DMS153 treated with DMSO at 0.1 percent for 48 hours (cell line): ENCODE data around the gene LILRA6.
"Not testable (repeated sequence)": the region's sequence is repeated elsewhere in the genome, so short reads cannot be mapped to it uniquely, and the experiment has no call there.

Source experiments
- DNase-seq: peaks from one replicate; lab custom pipeline; 2025; ENCODE audit not compliant: unreplicated experiment; lab: John Stamatoyannopoulos, UW

The LILRA6 gene

DNA sequence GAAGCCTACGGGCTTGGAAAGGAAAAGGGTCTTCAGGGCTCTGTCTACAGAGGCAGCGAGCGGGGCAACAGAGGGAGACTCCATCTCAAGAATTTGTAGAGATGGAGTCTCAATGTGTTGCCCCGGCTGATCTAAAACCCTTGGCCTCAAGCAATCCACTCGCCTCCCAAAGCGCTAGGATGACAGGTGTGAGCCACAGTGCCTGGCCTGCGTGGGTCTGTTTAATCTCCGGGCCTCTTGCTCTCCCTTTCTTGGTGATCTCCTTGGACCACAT, 33.9 kb downstream of the LILRA6 start:
- DNase-seq, result no peak

DNA sequence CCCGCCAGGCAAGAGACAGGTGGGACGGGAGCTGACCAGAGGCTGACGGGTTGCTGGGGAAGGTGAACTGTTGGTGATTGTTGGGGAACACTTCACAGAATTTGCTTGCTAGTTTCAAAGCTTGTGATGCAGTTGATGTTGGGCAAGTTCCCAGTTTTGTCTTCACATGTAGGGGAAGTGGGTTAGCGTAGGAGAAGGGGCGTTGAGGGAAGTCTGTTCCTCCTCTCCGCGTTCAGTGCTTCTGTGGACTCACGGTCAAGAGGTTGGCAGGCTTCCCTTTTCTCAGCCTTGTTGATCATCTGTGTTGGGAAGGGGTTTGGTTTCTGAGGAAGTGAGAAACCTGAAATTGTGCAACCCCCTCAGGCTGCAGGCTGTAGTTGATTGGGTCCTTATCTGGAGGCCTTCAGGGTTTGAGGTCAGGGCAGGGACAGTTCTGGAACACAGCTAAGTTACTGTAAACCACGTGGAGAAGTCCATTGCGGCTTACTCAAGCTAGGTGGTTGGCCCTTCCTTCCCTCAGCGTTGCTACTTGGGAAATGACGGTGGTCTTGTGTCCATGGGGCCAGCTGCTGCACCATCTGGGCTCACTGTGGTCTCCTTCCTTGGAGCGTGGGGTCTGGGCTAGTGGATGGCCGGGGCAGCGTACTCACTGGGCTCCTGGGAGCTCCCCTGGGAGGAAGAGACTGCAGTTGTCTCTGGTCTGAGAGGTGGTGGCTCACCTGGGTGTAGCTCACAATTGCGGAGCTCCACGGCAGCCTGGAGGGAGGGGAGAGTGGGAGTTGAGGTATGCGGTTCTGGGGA, 34.4 kb downstream of the LILRA6 start:
- DNase-seq, result no peak

DNA sequence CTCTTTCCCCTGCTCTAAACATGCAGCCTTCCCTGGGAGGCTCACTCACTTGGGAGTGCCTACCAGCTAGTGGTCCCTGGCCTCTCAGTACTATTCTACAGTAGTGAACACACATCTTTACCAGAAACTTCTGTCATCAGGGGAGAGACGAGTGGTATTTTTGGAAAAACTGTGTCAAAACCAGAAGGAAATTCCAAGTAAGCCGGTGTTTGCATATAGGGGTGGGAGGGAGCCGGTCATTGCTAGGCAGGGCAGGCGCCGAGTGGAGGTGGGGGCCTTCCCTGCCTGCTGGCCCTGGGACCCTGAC, 35.0 kb downstream of the LILRA6 start:
- no peak for DNase-seq

DNA sequence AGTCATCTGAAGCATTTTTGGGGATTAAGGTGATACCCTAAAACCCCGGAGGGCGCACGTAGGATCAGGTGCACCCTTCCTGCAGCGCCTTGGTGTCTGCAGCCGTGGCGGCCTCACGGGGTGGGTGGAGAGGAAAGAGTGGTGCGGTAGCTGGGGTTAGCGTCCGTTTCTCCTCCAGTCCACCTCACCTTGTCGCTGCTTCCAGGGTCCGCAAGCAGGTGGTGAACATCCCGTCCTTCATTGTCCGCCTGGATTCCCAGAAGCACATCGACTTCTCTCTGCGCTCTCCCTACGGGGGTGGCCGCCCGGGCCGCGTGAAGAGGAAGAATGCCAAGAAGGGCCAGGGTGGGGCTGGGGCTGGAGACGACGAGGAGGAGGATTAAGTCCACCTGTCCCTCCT, 35.4 kb downstream of the LILRA6 start:
- not testable (repeated sequence) for DNase-seq

- no peak for DNase-seq
Observed at GRCh38 chr19:54206831-54207177, 35.8 kb downstream of the LILRA6 start.

- DNase-seq, result no peak
Observed at GRCh38 chr19:54206030-54206830, 36.4 kb downstream of the LILRA6 start.

- DNase-seq, result no peak
Observed at GRCh38 chr19:54204767-54205468, 37.7 kb downstream of the LILRA6 start.

DNA sequence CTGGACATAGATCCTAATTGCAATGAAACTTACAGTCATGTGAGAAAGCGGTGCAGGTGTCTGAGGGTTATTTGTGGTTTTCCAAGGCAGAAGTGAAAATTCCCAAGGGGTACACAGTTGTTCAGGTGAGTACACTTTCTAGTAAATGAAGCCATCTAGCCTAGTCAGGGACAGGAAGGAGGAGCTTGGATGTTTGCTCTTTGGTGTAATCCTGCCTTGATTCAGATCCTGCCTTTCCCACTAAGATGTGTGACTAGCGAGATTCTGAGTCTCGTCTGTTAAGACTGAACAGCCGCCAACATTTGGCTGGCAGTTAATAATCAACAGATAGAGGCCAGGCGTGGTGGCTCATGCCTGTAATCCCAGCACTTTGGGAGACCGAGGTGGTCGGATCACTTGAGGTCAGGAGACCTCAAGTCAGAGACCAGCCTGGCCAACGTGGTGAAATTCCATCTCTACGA, 39.4 kb downstream of the LILRA6 start:
- no peak for DNase-seq

DNA sequence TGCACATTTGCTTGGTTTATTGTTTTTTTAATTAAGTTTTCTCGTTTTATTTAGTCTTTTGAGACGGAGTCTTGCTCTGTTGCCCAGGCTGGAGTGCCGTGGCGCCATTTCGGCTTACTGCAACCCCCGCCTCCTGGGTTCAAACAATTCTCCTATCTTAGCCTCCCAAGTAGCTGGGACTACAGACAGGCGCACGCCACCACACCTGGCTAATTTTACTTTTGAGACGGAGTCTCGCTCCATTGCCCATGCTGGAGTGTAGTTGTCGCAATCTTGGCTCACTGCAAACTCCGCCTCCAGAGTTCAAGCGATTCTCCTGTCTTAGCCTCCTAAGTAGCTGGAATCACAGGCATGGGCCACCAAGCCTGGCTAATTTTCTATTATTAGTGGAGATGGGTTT, 40.6 kb downstream of the LILRA6 start:
- no peak for DNase-seq

DNA sequence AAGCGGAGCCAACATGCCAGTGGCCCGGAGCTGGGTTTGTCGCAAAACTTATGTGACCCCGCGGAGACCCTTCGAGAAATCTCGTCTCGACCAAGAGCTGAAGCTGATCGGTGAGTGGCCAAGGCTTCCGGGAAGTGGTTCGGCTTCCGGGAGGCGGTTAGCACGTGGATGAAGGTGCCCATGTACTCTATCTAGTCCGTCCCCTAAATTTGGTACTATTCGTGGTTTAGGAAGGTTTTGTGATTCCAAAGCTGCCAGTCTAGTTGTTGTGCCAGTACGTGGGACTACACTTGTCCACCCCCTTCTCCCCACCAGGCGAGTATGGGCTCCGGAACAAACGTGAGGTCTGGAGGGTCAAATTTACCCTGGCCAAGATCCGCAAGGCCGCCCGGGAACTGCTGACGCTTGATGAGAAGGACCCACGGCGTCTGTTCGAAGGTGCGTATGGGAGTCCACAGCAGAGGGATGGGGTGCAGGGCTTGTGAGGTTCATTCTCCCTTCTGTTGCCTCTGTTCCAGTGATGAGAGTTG, 41.4 kb downstream of the LILRA6 start:
- no peak for DNase-seq

DNA sequence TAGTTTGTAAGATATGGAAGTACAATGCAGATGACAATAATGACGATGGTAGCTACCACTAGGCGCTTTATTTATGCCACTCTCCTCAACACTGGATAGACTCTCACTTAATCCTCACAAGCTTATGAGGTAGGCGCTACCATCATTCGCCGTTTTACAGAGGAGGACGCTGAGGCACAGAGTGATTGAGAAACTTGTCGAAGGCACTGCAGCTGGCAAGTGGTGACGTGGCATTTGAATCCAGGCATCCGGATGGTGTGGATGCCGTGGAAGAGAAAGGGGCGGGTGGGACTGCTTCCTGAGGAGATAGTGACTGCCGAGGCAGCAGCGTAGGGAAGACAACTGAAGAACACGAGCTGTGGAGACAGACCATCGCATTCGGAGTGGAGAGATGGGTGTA, 43.2 kb downstream of the LILRA6 start:
- no peak for DNase-seq

GRCh38 chr19:54197121-54197520, 45.5 kb downstream of the LILRA6 start:
- no peak for DNase-seq

DNA sequence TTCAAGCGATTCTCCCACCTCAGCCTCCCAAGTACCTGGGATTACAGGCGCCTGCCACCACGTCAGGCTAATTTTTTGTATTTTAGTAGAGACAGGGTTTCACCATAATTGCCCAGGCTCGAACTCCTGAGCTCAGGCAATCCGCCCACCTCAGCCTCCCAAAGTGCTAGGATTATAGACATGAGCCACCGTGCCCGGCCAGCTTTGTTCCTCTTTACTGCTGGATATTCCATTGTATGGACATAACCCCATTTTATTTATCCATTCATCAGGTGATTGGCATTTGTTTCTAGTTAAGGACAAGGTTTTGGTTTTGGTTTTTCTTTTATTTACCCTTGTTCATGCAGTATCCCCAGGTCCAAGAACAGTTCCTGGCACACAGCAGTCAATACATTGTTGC, 46.1 kb downstream of the LILRA6 start:
- DNase-seq, result no peak

GRCh38 chr19:54194463-54194862, 48.1 kb downstream of the LILRA6 start:
- DNase-seq, result not testable (repeated sequence)

GRCh38 chr19:54193011-54193410, 49.6 kb downstream of the LILRA6 start:
- no peak for DNase-seq

GRCh38 chr19:54191811-54192453, 50.7 kb downstream of the LILRA6 start:
- DNase-seq, result no peak

GRCh38 chr19:54191011-54191810, 51.4 kb downstream of the LILRA6 start, which contains the start of gene TSEN34:
TSS of gene TSEN34 (plus strand) at chr19:54191308. CDS start at chr19:54191365, 57 bp downstream.
- no peak for DNase-seq

GRCh38 chr19:54190503-54191010, 52.0 kb downstream of the LILRA6 start:
- DNase-seq, result peak; percentile 97

- DNase-seq, result peak; percentile 100
Observed at GRCh38 chr19:54189735-54190502, 52.7 kb downstream of the LILRA6 start.
